ENCODE results near the gene HM13. TPM values are rescaled to one million over a fixed set of nuclear protein-coding genes. Genes with fewer than 3 reads are reported as not detected.

Gene HM13
- total and polyA plus RNA-seq, 2 donors (not counting 3 experiments of a cell fraction or from before 2014, with no cell fraction given) = 211 to 218 TPM

- no peak overlapping the region for H2AFZ ChIP-seq (ENCODE audit: low read depth, low read length)
- intact Hi-C loops (cut with micrococcal nuclease) = no loop called here
- no peaks in the 10 kb centered on the region for H3K9me3 ChIP-seq (replicated peaks; ENCODE audit: control insufficient read depth, insufficient read depth, low read length)
- H3K9ac ChIP-seq (replicated peaks; ENCODE audit: extremely low read depth, insufficient read depth, low read length) = no peak overlapping the region
- no peaks in the 10 kb centered on the region for H3K36me3 ChIP-seq (ENCODE audit: control insufficient read depth in 2 of 2, extremely low read depth in 1 of 2, insufficient read depth in 2 of 2, low read length in 2 of 2)
- ChIA-PET POLR2A (no interaction called here), CTCF (interaction anchor here (0.9 to 3.1 kb wide), 2 partner anchors 45 to 107 kb away, joined by 4 to 15 read pairs; no protein-coding TSS in a partner anchor)
- DNase-seq (ENCODE audit: low read depth, low spot score) (no peak), FAIRE-seq (no peak)
- no peaks in the 10 kb centered on the region for H3K9me1 ChIP-seq (replicated peaks; ENCODE audit: control insufficient read depth, extremely low read depth, insufficient read depth, low read length)
- no peaks in the 10 kb centered on the region for H3K4me1 ChIP-seq (ENCODE audit: control insufficient read depth, extremely low read depth, insufficient read depth, low read length)
- BruUV-seq (replicated peaks) = no TSS peak
- H3K27me3 ChIP-seq (ENCODE audit: control insufficient read depth in 2 of 2, insufficient read depth in 2 of 2, low read length in 2 of 2) = no peaks in the 10 kb centered on the region
- dilution Hi-C loops (cut with MboI; ENCODE audit: extremely low pct_ligation_motif_present, low sequenced_read_pairs) = no loop called here
- H3K4me2 ChIP-seq (ENCODE audit: insufficient read depth, low read length) = no peak overlapping the region
- TF ChIP-seq FOS (IDR thresholded peaks at IDR 0.05; ENCODE audit: borderline replicate concordance, insufficient read depth, low read length) (peak; percentile 19), MAX (IDR thresholded peaks at IDR 0.05; ENCODE audit: insufficient read depth, insufficient read length) (no peak), POLR2AphosphoS5 (IDR thresholded peaks at IDR 0.05; ENCODE audit: insufficient read depth, low read depth, low read length) (no peak)
- H4K20me1 ChIP-seq (replicated peaks; ENCODE audit: control insufficient read depth, extremely low read depth, insufficient read depth, low read length) = no peaks in the 10 kb centered on the region
- no peak overlapping the region for H3K4me3 ChIP-seq (replicated peaks in 1 of 3; ENCODE audit: insufficient read depth in 1 of 3, low read depth in 1 of 3, low read length in 3 of 3)
- no peak overlapping the region for H3K27ac ChIP-seq (ENCODE audit: insufficient read depth, low read depth, low read length)
- H3K79me2 ChIP-seq (ENCODE audit: control insufficient read depth, insufficient read depth, low read length) = no peaks in the 10 kb centered on the region
Measured at GRCh38 chr20:31505903-31506302, 8.3 kb upstream of the HM13 start.

DNA sequence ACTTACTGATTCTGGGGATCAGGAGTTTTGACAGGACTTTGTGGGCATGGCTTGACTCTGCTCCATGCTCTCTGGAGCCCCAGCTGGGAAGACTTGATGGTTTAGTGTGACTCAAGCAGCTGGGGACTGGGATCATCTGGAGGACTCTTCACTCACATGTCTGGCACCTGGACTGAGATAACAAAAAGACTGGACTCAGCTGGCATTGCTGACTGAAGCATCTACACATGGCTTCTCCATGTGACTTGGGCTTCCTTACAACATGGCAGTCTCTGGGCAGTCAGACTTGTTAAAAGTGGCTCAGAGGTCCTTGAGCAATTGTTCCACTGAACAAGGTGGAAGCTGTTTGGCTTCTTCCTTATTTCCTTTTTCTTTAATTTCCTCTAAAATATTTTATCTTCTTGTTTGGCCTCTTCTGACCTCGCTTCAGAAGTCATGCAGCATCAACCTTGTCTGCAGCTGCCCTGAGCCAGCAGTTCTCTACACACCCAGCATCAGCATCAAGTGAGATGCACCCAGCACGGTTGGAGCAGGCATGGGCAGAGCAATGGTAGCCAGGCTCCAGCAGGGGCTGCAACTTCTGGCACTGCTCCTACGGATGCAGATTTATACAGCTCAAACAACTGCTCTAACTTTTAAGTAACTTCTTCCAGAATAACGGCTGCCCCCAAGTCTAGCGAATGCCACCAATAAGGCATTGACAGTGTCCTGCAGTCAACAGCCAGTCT lies 5.6 kb upstream of the HM13 start:
- no peaks in the 10 kb centered on the region for H3K79me2 ChIP-seq (ENCODE audit: control insufficient read depth, insufficient read depth, low read length)
- no peak for TF ChIP-seq GATA2 (IDR thresholded peaks at IDR 0.05; ENCODE audit: insufficient read depth, insufficient read length, low read depth, low read length)
- TF ChIP-seq MAX (IDR thresholded peaks at IDR 0.05; ENCODE audit: insufficient read depth, insufficient read length) = no peak
- TF ChIP-seq JUN (IDR thresholded peaks at IDR 0.05; ENCODE audit: borderline replicate concordance, insufficient read depth, insufficient read length, low read depth) = no peak
- H3K9me3 ChIP-seq (replicated peaks; ENCODE audit: control insufficient read depth, insufficient read depth, low read length) = no peaks in the 10 kb centered on the region
- no peaks in the 10 kb centered on the region for H4K20me1 ChIP-seq (replicated peaks; ENCODE audit: control insufficient read depth, extremely low read depth, insufficient read depth, low read length)
- H3K36me3 ChIP-seq (ENCODE audit: control insufficient read depth in 2 of 2, extremely low read depth in 1 of 2, insufficient read depth in 2 of 2, low read length in 2 of 2) = no peaks in the 10 kb centered on the region
- H3K4me3 ChIP-seq (replicated peaks in 1 of 3; ENCODE audit: insufficient read depth in 1 of 3, low read depth in 1 of 3, low read length in 3 of 3) = no peak overlapping the region
- BruUV-seq (replicated peaks) = no TSS peak
- no peaks in the 10 kb centered on the region for H3K27me3 ChIP-seq (ENCODE audit: control insufficient read depth in 2 of 2, insufficient read depth in 2 of 2, low read length in 2 of 2)
- H3K9me1 ChIP-seq (replicated peaks; ENCODE audit: control insufficient read depth, extremely low read depth, insufficient read depth, low read length) = no peaks in the 10 kb centered on the region
- H2AFZ ChIP-seq (ENCODE audit: low read depth, low read length) = no peak overlapping the region
- DNase-seq (ENCODE audit: low read depth, low spot score) (no peak), FAIRE-seq (no peak)
- no peak overlapping the region for H3K9ac ChIP-seq (replicated peaks; ENCODE audit: extremely low read depth, insufficient read depth, low read length)
- no peak overlapping the region for H3K4me2 ChIP-seq (ENCODE audit: insufficient read depth, low read length)
- POLR2A ChIA-PET = no interaction called here
- no peak overlapping the region for H3K27ac ChIP-seq (ENCODE audit: insufficient read depth, low read depth, low read length)
- CTCF ChIA-PET = interaction anchor here (3.1 kb wide), 1 partner anchor 48 kb away, joined by 15 read pairs; no protein-coding TSS in a partner anchor
- H3K4me1 ChIP-seq (ENCODE audit: control insufficient read depth, extremely low read depth, insufficient read depth, low read length) = no peaks in the 10 kb centered on the region
- dilution Hi-C loops (cut with MboI; ENCODE audit: extremely low pct_ligation_motif_present, low sequenced_read_pairs) (no loop called here), intact Hi-C loops (cut with micrococcal nuclease) (no loop called here)

Measured in endothelial cell of umbilical vein (primary cell).